ENCODE data around the gene PRKCZ.

- no peak for TF ChIP-seq POLR2A (IDR thresholded peaks at IDR 0.05)
- TF ChIP-seq CTCF (IDR thresholded peaks at IDR 0.05) = no peak
Measured at GRCh38 chr1:2186901-2187300, 136.7 kb downstream of the PRKCZ start.

Measured in heart left ventricle (tissue), 13 donors.